ENCODE data around the gene FGF1.

DNA sequence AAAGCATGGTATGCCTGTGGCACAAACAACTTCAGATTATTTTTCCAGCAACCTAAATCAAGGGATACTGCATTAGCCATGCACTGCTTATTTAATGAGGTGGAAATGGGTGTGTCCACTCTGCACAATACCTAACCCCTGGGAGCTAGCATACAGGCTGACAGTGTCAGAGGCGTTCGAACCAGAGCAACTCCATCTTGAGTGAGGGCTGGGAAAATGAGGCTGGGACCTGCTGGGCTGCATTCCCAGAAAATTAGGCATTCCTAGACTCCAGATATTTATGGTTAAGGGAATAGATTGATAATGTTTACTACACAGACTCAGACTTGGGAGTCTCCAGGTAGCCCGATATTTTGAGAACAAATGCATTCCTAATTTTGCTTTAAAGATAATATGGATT, 2.8 kb downstream of the FGF1 start:
- TF ChIP-seq, protein P1, sequence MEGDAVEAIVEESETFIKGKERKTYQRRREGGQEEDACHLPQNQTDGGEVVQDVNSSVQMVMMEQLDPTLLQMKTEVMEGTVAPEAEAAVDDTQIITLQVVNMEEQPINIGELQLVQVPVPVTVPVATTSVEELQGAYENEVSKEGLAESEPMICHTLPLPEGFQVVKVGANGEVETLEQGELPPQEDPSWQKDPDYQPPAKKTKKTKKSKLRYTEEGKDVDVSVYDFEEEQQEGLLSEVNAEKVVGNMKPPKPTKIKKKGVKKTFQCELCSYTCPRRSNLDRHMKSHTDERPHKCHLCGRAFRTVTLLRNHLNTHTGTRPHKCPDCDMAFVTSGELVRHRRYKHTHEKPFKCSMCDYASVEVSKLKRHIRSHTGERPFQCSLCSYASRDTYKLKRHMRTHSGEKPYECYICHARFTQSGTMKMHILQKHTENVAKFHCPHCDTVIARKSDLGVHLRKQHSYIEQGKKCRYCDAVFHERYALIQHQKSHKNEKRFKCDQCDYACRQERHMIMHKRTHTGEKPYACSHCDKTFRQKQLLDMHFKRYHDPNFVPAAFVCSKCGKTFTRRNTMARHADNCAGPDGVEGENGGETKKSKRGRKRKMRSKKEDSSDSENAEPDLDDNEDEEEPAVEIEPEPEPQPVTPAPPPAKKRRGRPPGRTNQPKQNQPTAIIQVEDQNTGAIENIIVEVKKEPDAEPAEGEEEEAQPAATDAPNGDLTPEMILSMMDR (conservative IDR thresholded peaks at IDR 0.05; ENCODE audit: low read length), result no peak
- no peak for TF ChIP-seq EZH2phosphoT487 (IDR thresholded peaks at IDR 0.05; ENCODE audit: borderline replicate concordance)

All from Loucy (cell line).